ENCODE measurements around the gene KRT27. TPM values are rescaled to one million over a fixed set of nuclear protein-coding genes. Genes with fewer than 3 reads are reported as not detected.

The KRT27 gene
- total RNA-seq, 1 donor from 2014 or later: not detected

GRCh38 chr17:40734018-40734417 is 48.3 kb downstream of the KRT27 start:
- H3K27ac ChIP-seq (ENCODE audit: low read depth, low read length): no peak overlapping the region

GRCh38 chr17:40730970-40731369 is 51.4 kb downstream of the KRT27 start:
- no peaks in the 10 kb centered on the region for H3K36me3 ChIP-seq (ENCODE audit: control insufficient read depth in 3 of 3, insufficient read depth in 3 of 3, low read length in 3 of 3)
- H3K9me3 ChIP-seq (ENCODE audit: control insufficient read depth in 3 of 3, low read length in 3 of 3): no peaks in the 10 kb centered on the region
- no peak overlapping the region for H3K27ac ChIP-seq (ENCODE audit: low read depth, low read length)
- peaks cover 2 to 12% (median 10%) of the 10 kb centered on the region in 3 donors for H3K27me3 ChIP-seq (ENCODE audit: control insufficient read depth in 3 of 3, insufficient read depth in 3 of 3, low read length in 3 of 3)
- H3K4me3 ChIP-seq (ENCODE audit: low read length in 3 of 3): no peak overlapping the region
- H3K4me1 ChIP-seq (ENCODE audit: control insufficient read depth in 3 of 3, insufficient read depth in 3 of 3, low read length in 3 of 3): no peaks in the 10 kb centered on the region
- H3K9ac ChIP-seq (ENCODE audit: low read depth in 1 of 3, low read length in 3 of 3): no peak overlapping the region

More at GRCh38 chr17:40734018-40734417, 48.3 kb downstream of the KRT27 start:
- H3K36me3 ChIP-seq (ENCODE audit: control insufficient read depth in 3 of 3, insufficient read depth in 3 of 3, low read length in 3 of 3): no peaks in the 10 kb centered on the region
- peaks cover 2 to 12% (median 6%) of the 10 kb centered on the region in 3 donors for H3K27me3 ChIP-seq (ENCODE audit: control insufficient read depth in 3 of 3, insufficient read depth in 3 of 3, low read length in 3 of 3)
- no peak overlapping the region for H3K4me3 ChIP-seq (ENCODE audit: low read length in 3 of 3)
- H3K9ac ChIP-seq (ENCODE audit: low read depth in 1 of 3, low read length in 3 of 3): no peak overlapping the region
- no peaks in the 10 kb centered on the region for H3K4me1 ChIP-seq (ENCODE audit: control insufficient read depth in 3 of 3, insufficient read depth in 3 of 3, low read length in 3 of 3)
- H3K9me3 ChIP-seq (ENCODE audit: control insufficient read depth in 3 of 3, low read length in 3 of 3): no peaks in the 10 kb centered on the region

- H3K4me3 ChIP-seq (ENCODE audit: low read length in 3 of 3): no peak overlapping the region
- no peaks in the 10 kb centered on the region for H3K4me1 ChIP-seq (ENCODE audit: control insufficient read depth in 3 of 3, insufficient read depth in 3 of 3, low read length in 3 of 3)
- peaks cover 2 to 12% (median 10%) of the 10 kb centered on the region in 3 donors for H3K27me3 ChIP-seq (ENCODE audit: control insufficient read depth in 3 of 3, insufficient read depth in 3 of 3, low read length in 3 of 3)
Observed at GRCh38 chr17:40727447-40728231, 54.7 kb downstream of the KRT27 start.

GRCh38 chr17:40726919-40727318 is 55.4 kb downstream of the KRT27 start:
- Histone ChIP-seq H3K27ac (ENCODE audit: low read depth, low read length) (no peak overlapping the region), H3K9ac (ENCODE audit: low read depth in 1 of 3, low read length in 3 of 3) (no peak overlapping the region), H3K36me3 (ENCODE audit: control insufficient read depth in 3 of 3, insufficient read depth in 3 of 3, low read length in 3 of 3) (no peaks in the 10 kb centered on the region), H3K4me3 (ENCODE audit: low read length in 3 of 3) (no peak overlapping the region), H3K4me1 (ENCODE audit: control insufficient read depth in 3 of 3, insufficient read depth in 3 of 3, low read length in 3 of 3) (no peaks in the 10 kb centered on the region), H3K27me3 (ENCODE audit: control insufficient read depth in 3 of 3, insufficient read depth in 3 of 3, low read length in 3 of 3) (peaks cover 2 to 12% (median 10%) of the 10 kb centered on the region in 3 donors), H3K9me3 (ENCODE audit: control insufficient read depth in 3 of 3, low read length in 3 of 3) (no peaks in the 10 kb centered on the region)

More at GRCh38 chr17:40727447-40728231, 54.7 kb downstream of the KRT27 start:
- H3K9me3 ChIP-seq (ENCODE audit: control insufficient read depth in 3 of 3, low read length in 3 of 3): no peaks in the 10 kb centered on the region
- H3K27ac ChIP-seq (ENCODE audit: low read depth, low read length): no peak overlapping the region
- no peaks in the 10 kb centered on the region for H3K36me3 ChIP-seq (ENCODE audit: control insufficient read depth in 3 of 3, insufficient read depth in 3 of 3, low read length in 3 of 3)
- no peak overlapping the region for H3K9ac ChIP-seq (ENCODE audit: low read depth in 1 of 3, low read length in 3 of 3)

Other genes starting within 250 kb of the KRT27 start
- gene CCR7, start 217.1 kb downstream of the KRT27 start, total RNA-seq: 1.0 TPM
- 66.3 TPM for gene SMARCE1, start 134.7 kb downstream of the KRT27 start, total RNA-seq
- gene KRT222, start 117.4 kb downstream of the KRT27 start, total RNA-seq: 0.52 TPM
- not detected for gene KRT24, start 78.8 kb downstream of the KRT27 start, total RNA-seq
- gene KRT25, start 27.2 kb downstream of the KRT27 start, total RNA-seq: not detected
- gene KRT26, start 10.3 kb downstream of the KRT27 start, total RNA-seq: not detected
- not detected for gene KRT28, start 17.4 kb upstream of the KRT27 start, total RNA-seq
- gene KRT10, start 40.1 kb upstream of the KRT27 start, total RNA-seq: 2.6 TPM
- not detected for gene KRT12, start 84.7 kb upstream of the KRT27 start, total RNA-seq
- gene KRT20, start 102.7 kb upstream of the KRT27 start, total RNA-seq: not detected
- 0.52 TPM for gene KRT23, start 155.1 kb upstream of the KRT27 start, total RNA-seq
- gene KRT39, start 184.4 kb upstream of the KRT27 start, total RNA-seq: 3.1 TPM
- 6.3 TPM for gene KRT40, start 201.8 kb upstream of the KRT27 start, total RNA-seq
- gene KRTAP3-3, start 211.6 kb upstream of the KRT27 start, total RNA-seq: not detected
- gene KRTAP3-2, start 217.4 kb upstream of the KRT27 start, total RNA-seq: not detected
- gene KRTAP3-1, start 226.6 kb upstream of the KRT27 start, total RNA-seq: not detected
- not detected for gene KRTAP1-5, start 244.7 kb upstream of the KRT27 start, total RNA-seq
- not detected for gene KRTAP1-4, start 247.6 kb upstream of the KRT27 start, total RNA-seq

Measured in skeletal muscle tissue (tissue), 4 donors.